SK-N-MC (cell line): Measurements from ENCODE around the gene TEX38.

Experiments used
- EZH2 ChIP-seq: fragments of 200-600 bp; sonication (generic); IDR thresholded peaks from one replicate; pipeline ENCODE4 v1.6.1; 2017; ENCODE audit warnings: antibody characterized with exemption
- FOXP2 ChIP-seq: optimal IDR thresholded peaks from 2 replicates; pipeline ENCODE3; 2011; ENCODE audit warnings: mild to moderate bottlenecking, moderate library complexity; ENCODE audit not compliant: insufficient read depth; ENCODE audit errors: extremely low read length, control extremely low read depth
- POLR2AphosphoS5 ChIP-seq: IDR thresholded peaks from 2 replicates; pipeline ENCODE4 v1.6.1; 2012; ENCODE audit warnings: mild to moderate bottlenecking, low read depth, low read length, borderline replicate concordance

DNA sequence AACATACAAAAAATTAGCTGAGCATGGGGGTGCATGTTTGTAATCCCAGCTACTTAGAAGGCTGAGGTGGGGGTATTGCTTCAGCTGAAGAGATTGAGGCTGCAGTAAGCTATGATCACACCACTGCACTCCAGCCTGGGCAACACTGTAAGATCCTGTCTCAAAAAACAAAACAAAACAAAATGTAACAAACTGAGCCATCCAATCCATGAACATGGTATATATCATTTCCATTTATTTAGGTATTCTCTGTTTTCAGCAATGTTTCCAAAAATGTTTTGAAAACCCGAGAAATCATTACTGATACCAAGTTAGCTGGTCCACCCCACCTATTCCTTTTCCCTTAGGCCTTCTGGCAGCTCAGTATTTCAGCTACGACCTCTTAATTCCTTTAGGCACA is 21.9 kb upstream of the TEX38 start:
- TF ChIP-seq EZH2, result no peak
- no peak for TF ChIP-seq POLR2AphosphoS5
- no peak for TF ChIP-seq FOXP2
